Measurements from ENCODE around the gene SLC25A4.

GRCh38 chr4:185096032-185096653, 46.9 kb upstream of the SLC25A4 start:
- TF ChIP-seq POLR2A (IDR thresholded peaks at IDR 0.05) (no peak), CTCF (IDR thresholded peaks at IDR 0.05) (peak in 4 of 6 experiments; percentile 36 to 50 (median 43))

Measured in Peyer's patch (tissue), 4 donors.